Kidney glomerular epithelial cell (primary cell): ENCODE results near the gene SDC4.

Experiments
- DNase-seq: peaks from one replicate; lab custom pipeline; 2025; lab: John Stamatoyannopoulos, UW

Gene SDC4

DNA sequence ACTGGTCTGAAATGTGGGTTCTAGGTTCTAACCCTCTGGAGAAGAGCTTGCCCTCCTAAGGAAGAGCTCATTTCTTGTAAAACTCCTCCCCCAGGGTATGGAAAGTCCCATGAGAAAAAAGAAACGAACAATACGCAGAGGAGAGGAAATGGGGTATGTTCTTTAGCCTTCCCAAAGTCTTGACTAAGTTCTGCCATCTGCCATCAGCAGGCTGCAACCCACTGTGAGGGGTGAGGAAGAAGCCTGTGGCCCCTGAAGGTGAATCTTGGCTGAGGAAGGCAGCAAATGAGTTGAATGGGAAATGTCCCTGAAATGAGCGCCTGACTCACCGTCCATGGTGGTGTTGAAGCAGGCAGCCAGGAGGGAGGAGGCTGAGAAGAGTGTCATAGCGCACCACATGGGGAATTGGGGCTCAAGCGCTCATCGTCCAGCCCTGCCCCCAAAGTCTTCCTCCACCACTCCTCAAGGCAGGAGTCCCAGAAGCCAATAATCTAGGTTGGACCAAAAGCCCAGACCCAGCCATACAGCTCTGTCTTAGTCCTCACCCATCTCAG, 29.8 kb downstream of the SDC4 start:
- no peak for DNase-seq

DNA sequence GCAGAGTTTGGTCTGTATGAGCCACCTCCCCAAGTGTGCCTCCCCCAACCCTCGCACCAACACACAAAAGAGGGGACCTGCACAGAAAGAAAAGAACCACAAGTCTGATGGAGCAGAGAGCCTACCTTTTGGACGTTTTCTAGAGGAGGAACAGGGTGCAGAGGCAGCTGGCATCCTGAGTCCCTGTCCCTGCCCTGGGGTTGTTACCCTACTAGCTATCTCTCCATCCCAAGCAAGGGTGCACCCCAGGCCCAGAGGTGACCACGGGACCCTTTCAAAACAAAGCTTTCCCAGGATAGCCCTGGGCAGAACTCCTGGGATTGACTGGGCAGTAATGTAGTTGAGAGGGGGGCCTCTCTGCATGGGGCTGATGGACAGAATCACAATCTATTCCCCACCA, 30.4 kb downstream of the SDC4 start:
- no peak for DNase-seq

DNA sequence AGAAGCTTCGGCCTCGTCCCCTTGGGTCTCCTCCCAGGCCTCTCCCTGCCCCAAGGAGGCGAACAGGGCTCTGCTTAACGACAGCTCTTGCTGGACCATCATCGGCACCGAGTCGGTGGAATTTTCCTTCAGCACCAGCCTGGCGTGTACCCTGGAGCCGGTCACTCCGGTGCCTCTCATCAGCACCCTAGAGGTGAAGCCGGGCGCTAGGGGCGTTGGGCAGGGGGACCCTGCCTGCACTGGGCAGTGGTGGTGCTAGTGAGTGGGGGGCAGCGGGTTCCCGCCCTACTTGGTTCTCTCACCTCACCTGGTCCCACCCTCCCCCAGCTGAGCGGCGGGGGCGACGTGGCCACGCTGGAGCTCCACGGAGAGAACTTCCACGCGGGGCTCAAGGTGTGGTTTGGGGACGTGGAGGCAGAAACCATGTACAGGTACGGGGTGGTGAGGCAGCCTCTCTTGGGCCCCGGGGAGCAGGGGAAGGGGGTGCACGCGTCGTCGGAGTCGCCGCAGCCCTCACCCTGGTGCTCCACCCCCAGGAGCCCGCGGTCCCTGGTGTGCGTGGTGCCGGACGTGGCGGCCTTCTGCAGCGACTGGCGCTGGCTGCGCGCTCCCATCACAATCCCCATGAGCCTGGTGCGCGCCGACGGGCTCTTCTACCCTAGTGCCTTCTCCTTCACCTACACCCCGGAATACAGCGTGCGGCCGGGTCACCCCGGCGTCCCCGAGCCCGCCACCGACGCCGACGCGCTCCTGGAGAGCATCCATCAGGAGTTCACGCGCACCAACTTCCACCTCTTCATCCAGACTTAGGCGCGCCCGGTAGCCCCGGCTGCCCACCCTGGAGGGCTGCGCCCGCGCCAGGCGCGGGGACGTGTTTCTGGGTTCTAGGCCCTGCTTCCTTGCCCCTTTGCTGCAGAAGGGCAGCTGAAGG, 31.8 kb downstream of the SDC4 start:
- DNase-seq: no peak

DNA sequence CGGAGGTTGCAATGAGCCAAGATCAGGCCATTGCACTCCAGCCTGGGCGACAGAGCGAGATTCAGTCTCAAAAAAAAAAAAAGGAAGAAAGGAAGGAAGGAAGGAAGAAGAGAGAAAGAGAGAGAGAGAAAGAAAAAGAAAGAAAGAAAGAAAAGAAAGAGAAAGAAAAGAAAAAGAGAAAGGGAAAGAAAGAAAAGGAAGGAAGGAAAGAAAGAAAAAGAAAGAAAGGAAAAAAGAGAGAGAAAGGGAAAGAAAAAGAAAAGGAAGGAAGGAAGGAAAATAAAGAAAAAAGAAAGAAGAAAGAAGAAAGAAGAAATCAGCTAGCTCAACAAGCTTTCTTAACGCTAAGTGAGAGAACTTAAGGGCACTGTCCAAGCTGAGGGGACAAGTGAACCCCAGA, 32.6 kb downstream of the SDC4 start:
- DNase-seq: no peak

DNA sequence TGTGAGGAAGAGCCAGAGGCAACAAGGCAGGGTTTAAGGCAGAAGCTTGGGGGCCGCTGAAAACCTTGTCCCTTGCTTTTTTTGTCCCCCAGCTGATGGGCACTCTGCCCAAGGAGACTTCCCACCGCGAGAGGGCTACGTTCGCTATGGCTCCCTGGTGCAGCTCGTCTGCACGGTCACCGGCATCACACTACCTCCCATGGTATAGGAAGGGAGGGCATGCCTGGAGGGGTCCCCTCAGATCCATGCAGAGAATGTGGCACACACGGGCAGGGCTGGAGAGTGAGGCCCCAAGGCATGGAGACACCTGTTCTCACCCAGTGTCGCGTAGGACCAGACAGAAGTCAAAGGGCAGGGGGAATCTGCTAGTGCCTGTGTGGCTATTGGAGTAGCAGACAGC, 34.3 kb downstream of the SDC4 start:
- no peak for DNase-seq

DNA sequence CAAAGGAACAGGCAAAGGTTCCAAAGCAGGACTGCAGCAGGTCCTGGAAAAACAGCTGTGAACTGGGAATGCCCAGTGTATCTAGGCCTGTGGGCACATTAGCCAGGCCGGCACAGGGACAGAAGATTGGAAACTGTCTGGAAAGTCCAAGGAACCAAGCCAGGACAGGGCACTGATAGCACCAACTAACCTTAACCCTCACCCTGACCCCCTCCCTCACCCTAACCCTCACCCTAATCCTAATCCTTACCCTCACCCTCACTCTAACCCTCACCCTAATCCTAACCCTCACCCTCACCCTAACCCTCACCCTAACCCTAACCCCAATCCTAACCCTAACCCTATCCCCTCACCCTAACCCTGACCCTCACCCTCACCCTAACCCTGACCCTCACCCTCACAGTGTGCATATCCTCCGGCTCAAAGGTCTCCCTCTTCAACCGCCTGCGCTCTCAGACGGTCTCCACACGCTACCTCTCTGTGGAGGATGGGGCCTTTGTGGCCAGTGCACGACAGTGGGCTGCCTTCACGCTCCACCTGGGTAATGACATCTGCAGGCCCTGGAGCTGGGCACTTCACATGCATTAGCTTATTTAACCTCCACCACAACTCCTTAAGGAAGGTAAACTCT, 35.0 kb downstream of the SDC4 start:
- DNase-seq: no peak

DNA sequence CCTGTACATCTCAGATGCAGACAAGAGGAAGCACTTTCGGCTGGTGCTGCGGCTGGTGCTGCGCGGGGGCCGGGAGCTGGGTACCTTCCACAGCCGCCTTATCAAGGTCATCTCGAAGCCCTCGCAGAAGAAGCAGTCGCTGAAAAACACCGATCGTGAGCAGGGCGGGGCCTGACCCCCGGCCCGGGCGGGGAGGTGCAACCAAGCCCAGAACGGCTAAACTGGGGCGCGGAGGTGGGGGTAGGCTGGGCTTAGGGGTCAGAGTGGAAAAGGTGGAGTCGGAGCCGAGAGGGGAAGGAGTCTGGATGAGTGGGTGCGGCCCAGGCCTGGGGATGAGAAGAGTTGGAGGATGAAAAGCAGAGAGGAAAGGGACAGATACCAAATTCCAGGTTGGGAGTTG, 36.0 kb downstream of the SDC4 start:
- no peak for DNase-seq

DNA sequence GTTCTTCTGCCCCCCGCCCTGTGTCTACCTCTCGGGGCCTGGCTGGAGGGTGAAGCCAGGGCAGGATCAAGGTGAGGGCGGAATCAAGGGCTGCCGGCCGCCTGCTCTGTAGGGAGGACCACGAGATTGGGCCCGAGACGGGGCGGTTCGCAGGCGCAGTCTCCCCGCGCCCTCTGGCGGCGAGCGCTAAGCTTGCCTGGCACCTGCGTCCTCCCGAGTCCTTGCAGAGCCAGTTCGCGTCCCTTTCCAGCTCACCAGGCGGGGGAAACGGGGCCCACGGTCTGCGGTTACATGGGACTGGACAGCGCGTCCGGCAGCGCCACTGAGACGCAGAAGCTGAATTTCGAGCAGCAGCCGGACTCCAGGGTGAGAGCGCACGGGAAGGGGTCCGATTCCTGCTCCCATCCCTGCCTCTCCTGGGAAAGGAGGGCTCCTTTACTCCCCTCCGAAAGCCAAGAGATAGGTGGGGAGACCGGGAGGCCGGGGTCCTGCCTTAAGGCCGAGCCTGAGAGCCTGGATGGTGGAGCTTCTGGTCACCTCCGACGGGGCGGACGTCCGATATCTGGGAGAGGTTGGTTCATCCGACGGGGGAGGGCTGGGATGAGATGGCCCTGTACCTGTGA, 36.5 kb downstream of the SDC4 start:
- DNase-seq: no peak

DNA sequence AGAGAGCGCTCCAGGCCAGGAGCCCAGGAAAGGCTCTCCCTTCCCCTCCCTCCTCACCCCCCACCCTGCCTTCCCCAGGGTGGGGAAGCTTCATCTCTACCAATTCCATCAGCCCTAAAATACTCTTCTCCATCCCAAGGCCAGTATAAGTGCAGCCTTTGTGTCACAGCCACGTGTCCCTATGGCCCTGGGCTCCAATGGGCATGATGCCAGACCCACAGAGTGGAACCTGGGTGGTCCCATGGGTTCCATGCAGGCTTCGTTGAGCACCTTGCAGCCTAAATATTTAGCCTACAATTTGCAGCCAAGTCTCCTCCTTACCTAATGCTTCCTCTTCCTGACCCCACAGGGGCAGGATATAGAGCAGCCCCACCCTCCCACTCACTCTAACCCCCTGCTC, 39.1 kb downstream of the SDC4 start:
- no peak for DNase-seq

DNA sequence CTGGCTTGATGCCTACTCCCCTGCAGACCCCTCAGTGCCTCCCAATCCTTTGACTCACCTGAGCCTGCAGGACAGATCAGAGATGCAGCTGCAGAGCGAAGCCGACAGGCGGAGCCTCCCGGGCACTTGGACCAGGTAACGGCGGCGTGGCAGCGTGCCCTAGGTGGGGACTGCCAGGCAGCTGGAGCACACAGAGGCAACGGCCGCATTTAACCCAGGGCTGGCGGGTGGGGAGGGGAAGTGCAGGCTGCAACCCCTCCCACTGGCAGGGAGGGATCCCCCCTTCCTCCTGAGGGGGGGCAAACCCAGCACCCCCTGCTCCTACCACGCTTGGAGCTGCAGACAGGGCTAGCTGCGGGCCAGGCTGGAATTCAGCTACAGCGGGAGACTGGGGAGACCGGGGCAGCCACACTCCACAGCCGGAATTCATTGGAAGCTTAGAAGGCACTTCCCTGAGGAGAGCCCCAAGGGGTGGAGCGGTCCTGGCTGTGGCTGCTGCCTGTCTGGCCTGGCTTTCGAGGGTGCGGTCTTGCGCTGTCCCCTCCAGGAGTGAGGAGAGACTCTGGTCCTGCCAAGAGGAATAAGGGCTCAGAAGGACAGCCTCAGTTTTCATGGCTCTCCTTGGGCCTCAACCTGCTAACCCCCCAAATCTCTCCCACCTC, 40.0 kb downstream of the SDC4 start, which contains the start of gene MATN4:
MATN4 (minus strand) TSS at position 183 of the 662 bp plus-strand sequence. CDS start 2,717 bp downstream, outside the sequence.
- DNase-seq: no peak

DNA sequence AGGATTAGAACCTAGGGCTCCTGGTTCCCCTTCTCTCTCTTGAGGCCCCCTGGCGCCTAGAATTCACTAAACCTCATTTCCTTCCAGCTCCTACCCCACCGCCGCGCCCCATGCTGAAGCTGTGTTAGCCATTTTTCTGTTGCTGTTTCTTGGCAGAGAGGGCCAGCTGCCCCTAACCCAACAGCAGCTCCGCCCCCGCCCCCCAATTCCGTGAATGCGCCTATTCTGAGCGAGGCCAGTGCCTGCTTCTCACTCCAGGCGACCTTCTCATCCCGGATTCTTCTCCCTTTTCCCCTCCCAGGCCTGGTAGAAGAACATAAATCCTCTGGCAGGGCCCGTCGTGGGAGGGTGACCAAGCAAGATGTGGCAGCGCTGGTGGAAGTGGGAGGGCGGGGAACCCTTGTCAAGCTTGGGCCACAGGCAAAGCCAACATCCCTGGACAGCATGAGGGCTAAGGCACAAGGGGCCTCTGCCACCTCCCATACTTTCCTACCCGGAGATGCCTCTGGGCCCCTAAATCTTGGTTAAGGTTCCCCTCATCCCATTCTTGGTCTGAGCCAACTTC, 41.1 kb downstream of the SDC4 start:
- no peak for DNase-seq

DNA sequence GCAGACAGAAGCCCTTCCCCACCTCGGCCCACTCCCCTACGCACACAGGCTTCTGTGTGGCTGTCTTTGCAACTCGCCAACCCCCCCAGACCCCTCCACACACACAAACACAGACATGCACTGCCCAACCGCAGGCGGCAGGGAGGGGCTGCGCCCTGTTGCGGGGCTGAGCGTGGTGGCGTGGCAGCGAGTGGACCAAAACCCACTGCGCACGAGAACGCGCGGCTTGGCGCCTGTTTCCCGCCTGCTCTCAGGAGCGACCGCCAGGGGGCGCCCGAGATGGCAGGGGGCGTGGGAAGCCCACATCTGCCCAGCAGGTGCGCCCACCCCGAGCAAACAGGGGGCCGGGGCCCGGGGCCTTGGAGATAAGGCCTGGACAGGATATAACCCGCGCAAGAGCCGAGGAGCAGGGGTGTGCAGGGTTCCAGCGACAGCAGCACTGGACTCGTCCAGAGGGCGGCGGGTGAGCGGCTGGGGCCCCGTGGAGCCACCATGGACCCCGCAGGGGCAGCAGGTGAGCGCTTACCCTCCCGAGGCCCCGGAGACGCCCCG, 41.7 kb downstream of the SDC4 start, which contains the start of gene RBPJL:
RBPJL (plus strand) TSS at position 410 of the 552 bp plus-strand sequence; CDS start at position 493, 83 bp downstream.
- DNase-seq: no peak

DNA sequence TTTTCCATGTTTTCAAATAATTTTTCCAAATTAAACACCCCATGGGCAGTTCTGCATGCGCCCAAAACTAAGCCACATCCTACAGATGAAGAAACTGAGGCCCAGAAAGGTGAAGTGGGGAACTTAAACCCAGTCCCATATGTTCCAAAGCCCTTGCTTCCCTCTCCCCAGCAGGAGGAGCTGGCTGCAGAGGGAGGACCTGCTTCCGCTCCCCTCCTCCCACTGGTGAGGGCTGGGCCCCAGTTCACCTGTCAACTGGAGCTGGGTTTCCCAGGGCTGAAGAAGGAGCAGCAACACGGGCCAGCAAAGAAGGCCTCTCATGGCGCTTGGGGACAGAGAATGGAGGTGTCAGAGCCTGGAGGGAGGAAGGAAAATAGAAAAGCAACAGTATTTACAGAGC, 43.0 kb downstream of the SDC4 start:
- DNase-seq: no peak

DNA sequence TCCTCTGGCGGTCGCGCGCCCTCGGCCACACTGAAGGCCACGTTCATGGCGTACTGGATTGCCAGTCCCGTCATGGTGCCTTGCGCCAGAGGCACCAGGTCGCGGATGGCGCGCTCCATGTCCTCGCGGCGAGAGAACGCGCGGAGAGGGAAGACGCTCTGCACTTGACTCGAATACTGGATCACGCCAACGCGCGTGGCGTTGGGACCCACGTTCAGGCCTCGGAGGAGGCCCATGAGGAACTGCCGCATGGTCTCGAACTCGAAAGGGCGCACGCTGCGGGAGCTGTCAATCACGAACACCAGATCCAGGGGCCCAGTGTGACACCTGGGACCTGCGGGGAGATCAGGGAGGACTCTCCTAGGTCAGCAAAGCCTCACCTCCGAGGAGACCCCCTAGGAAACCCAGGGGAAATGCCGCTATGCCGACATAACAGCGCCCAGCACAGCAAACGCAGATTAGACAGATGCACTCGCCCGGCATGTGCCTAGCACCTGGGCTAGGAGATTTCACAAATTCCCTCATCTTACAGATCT, 43.7 kb downstream of the SDC4 start:
- DNase-seq: no peak

DNA sequence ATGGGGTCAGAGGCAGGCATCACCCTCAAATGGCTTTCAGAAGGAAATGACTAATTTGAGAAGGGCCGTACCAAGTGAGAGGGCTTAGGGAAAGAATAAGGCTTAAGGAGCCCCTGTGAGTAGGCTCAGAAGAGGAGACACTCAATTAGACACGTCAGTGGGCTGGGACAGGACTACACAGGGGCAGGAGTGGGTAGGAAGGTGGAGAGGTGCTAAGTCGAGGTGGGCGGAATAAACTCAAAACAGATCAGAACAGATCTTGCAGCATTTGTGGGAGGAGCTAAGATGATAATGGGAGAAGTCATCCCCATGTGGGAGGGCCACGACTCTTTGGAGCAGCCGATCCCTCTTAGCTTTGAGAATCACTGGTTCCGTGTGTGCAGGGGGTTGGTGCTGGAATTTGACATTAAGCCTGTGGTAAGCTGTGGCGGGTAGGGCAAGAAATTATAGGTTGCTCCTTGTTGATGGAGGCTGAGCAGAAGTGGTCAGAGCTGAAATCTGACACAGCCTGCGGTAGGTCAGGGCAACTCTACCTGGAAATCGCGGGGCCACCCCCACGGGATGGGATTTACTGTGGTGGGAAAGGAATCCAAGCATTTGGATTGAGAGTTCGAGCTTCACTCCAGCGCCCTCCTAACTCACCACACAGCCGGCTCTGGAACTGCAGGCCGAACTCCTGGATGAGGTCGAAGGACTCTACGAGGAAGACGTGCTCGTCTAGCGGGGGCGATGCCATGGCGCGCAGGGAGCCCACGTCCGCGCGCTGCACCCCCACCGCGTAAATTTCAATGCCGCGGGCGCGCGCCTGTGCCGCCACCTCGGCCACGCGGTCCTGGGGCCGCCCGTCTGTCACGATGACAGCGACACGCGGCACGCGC, 44.4 kb downstream of the SDC4 start:
- no peak for DNase-seq

DNA sequence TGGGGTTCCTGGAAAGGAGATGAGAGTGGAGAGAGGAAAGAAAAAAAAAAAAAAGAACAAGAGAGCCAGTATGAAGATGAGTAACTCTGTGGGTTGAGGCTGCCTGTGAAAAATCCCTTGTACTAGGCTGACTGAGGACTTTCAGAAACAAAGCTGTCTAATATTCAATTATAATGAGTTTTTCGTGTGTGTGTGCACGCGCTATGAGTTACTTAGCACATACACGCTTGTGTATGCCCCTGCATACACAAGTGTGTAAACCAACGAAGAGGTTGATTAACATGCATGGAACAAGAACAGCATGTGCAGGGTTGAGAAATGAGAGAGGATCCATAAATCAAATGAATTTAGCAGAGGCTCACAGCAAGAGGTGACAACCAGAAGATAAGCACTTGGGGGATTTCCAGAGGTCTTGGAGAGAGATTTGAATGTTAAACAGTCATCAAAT, 46.4 kb downstream of the SDC4 start:
- no peak for DNase-seq

DNA sequence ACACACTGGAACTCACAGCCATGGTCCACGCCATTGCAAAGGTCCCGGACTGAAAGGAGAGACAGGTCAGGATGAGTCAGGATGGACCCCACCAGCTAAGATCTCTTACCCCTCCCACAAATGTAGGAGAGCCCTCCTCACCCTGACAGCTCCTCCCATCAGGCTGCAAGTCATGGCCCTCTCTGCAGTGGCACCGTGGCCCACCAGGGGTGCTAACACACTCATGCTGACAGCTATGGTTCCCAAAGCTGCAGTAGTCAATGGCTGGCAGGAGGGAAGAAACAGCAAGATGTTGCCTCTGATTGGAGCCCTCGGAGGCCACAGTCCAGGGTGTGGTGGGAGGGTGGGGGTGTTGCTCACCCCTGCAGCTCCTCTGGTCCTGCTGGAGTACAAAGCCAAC, 47.3 kb downstream of the SDC4 start:
- DNase-seq: no peak

DNA sequence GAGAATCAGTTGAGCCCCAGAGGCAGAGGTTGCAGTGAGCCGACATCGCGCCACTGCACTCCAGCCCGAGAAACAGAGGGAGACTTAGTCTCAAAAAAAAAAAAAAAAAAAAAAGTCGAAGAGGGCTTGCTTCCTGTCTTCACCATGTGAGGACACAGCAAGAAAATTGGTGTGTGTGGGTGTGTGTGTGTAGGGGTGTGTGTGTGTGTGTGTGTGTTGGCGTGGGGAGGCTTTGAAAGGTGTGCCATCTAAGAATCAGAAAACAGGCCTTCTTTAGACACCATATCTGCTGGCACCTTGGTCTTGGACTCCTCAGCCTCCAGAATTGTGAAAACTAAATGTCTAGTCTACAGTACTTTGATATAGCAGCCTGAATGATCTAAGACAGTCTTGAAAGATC, 48.4 kb downstream of the SDC4 start:
- no peak for DNase-seq

DNA sequence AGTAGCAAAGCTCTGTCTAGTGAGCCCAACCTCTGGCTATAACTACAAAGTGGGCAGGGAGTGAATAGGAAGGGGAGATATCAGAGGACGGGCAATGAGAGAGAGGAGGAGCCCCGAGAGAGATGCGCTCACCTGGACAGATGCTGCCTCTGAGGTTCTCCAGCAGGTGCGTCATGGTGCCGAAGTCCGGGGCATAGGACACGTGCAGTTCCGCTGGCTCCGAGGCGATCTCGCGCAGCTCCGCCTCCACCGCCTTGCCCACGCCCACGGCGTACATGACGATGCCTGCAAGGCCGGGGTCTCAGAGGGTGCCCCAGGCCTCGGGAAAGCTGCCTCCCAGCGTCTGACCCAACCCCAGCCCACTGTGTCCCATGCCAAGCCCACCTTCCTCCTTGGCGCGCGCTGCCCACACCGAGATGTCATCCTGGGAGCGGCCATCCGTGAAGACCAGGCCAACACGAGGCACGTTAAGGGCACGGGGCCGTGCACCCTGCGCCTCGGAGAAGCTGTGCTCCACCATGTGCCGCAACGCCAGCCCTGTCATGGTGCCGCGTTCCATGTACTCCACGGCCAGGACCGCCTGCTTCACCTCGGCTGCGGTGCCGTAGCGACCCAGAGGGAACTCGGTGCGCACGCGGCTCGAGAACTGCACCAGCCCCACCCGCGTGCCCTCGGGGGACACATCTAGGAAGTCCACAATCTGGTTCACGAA, 50.3 kb downstream of the SDC4 start:
- no peak for DNase-seq
